NOMO-1 treated with dmso at 0.1 percent for 144 hours (cell line): ENCODE measurements around the gene TTC29.
"Not testable (repeated sequence)": the region's sequence is repeated elsewhere in the genome, so short reads cannot be mapped to it uniquely, and the experiment has no call there.

Experiments used
- DNase-seq: peaks from one replicate; lab custom pipeline; 2025; ENCODE audit not compliant: unreplicated experiment; lab: John Stamatoyannopoulos, UW

Gene TTC29

GRCh38 chr4:146723519-146723918, 222.1 kb downstream of the TTC29 start:
- DNase-seq, result not testable (repeated sequence)

- DNase-seq, result no peak
These were observed 235.7 kb downstream of the TTC29 start for GRCh38 chr4:146709956-146710355.

GRCh38 chr4:146699910-146700309, 245.8 kb downstream of the TTC29 start:
- DNase-seq, result no peak

- DNase-seq, result no peak
These were observed 270.7 kb downstream of the TTC29 start for GRCh38 chr4:146674829-146675570.

- DNase-seq, result not testable (repeated sequence)
These were observed 281.7 kb downstream of the TTC29 start for GRCh38 chr4:146663968-146664311.

- no peak for DNase-seq
These were observed 284.3 kb downstream of the TTC29 start for GRCh38 chr4:146661367-146661766.
